GM12878 (cell line): Measurements from ENCODE around the gene ZNF507. TPM values are rescaled to one million over a fixed set of nuclear protein-coding genes. Genes with fewer than 3 reads are reported as not detected.

Source experiments
- ATAC-seq: fragments of 200-7000 bp; cut with Tn5 transposase; 3 replicates; pipeline ENCODE4 v1.9.1; 2020; ENCODE audit warnings: mild to moderate bottlenecking, moderate library complexity
- BruUV-seq: library from RNA; stranded (reverse); fragments of 400-500 nt; replicated peaks from 2 replicates; lab custom pipeline; 2021; lab: Mats Ljungman, UMichigan
- CTCF ChIA-PET: fragments of 300-600 bp; sonication (Branson Sonifier 250); formaldehyde crosslinking; extraction: SDS; loops from one replicate; lab custom pipeline; 2021; ENCODE audit warnings: inconsistent platforms; lab: Yijun Ruan, JAX
- POLR2A ChIA-PET: fragments of 350-600 bp; formaldehyde crosslinking; extraction: SDS; loops from one replicate; lab custom pipeline; 2021; ENCODE audit warnings: inconsistent platforms; lab: Charles Lee
- RAD21 ChIA-PET: fragments of 300-600 bp; sonication (Branson Sonifier 250); formaldehyde crosslinking; loops from one replicate; lab custom pipeline; 2023; ENCODE audit warnings: antibody characterized with exemption; ENCODE audit not compliant: unreplicated experiment; lab: Charles Lee
- SMC1A ChIA-PET: fragments of 300-600 bp; sonication (Branson Sonifier 250); formaldehyde crosslinking; loops from one replicate; lab custom pipeline; 2023; ENCODE audit not compliant: unreplicated experiment, uncharacterized antibody; lab: Charles Lee
- DNase-seq: peaks from one replicate; pipeline ENCODE4 v3.0.0-alpha.2; 2011; ENCODE audit warnings: low read depth, low spot score
- FAIRE-seq: peaks from 3 replicates; lab custom pipeline; 2011; peaks lifted over from hg19 to GRCh38; lab: Jason Lieb, UNC
- H2AFZ ChIP-seq: 2 replicates; pipeline ENCODE4 v1.6.0; 2011; ENCODE audit warnings: low read depth, low read length, control low read depth; ENCODE audit not compliant: control insufficient read depth
- H3K27ac ChIP-seq: 2 replicates; pipeline ENCODE4 v1.5.1; 2011; ENCODE audit warnings: control low read depth; ENCODE audit not compliant: control insufficient read depth, insufficient read depth
- H3K27me3 ChIP-seq, 2 experiments: replicated peaks in 1 of 2; 2 replicates each; pipeline versions ENCODE4 v1.6.0 to v1.6.1; 2011; ENCODE audit warnings: low read length in 1 of 2; ENCODE audit not compliant: control insufficient read depth in 2 of 2, insufficient read depth in 2 of 2
- H3K36me3 ChIP-seq, 2 experiments: 2 replicates each; pipeline ENCODE4 v1.5.1; 2011; ENCODE audit warnings: low read length in 1 of 2; ENCODE audit not compliant: control insufficient read depth in 2 of 2, insufficient read depth in 2 of 2
- H3K4me1 ChIP-seq: 2 replicates; pipeline ENCODE4 v1.6.1; 2011; ENCODE audit warnings: mild to moderate bottlenecking, low read length, moderate library complexity, mixed read lengths; ENCODE audit not compliant: control insufficient read depth, insufficient read depth
- H3K4me2 ChIP-seq: 2 replicates; pipeline ENCODE4 v1.6.0; 2011; ENCODE audit warnings: control low read depth; ENCODE audit not compliant: control insufficient read depth, insufficient read depth
- H3K4me3 ChIP-seq: fragments of 200-600 bp; sonication (generic); 2 replicates; pipeline ENCODE4 v1.5.1; 2016
- H3K79me2 ChIP-seq: 2 replicates; pipeline ENCODE4 v1.6.0; 2011; ENCODE audit warnings: low read length; ENCODE audit not compliant: control insufficient read depth, insufficient read depth
- H3K9ac ChIP-seq: 2 replicates; pipeline ENCODE4 v1.8.0; 2011; ENCODE audit warnings: low read length, control low read depth, mixed read lengths; ENCODE audit not compliant: control insufficient read depth, insufficient read depth
- H3K9me3 ChIP-seq: replicated peaks from 3 replicates; pipeline ENCODE4 v1.5.1; 2011; ENCODE audit warnings: mild to moderate bottlenecking, low read length; ENCODE audit not compliant: control insufficient read depth, insufficient read depth
- H4K20me1 ChIP-seq: 2 replicates; pipeline ENCODE4 v1.6.0; 2011; ENCODE audit not compliant: control insufficient read depth, insufficient read depth
- CBX5 ChIP-seq: sonication (generic); IDR thresholded peaks from 2 replicates; pipeline ENCODE4 v1.6.1; 2016; ENCODE audit warnings: low read depth, moderate library complexity, mild to moderate bottlenecking, inconsistent platforms
- CREM ChIP-seq: IDR thresholded peaks from 2 replicates; pipeline ENCODE4 v1.6.1; 2014; ENCODE audit warnings: antibody characterized with exemption, low read depth
- NFIC ChIP-seq: IDR thresholded peaks from 2 replicates; pipeline ENCODE4 v1.6.1; 2012; ENCODE audit warnings: low read depth, mild to moderate bottlenecking, inconsistent platforms, low read length, moderate library complexity
- WGBS: methylation state at CpG from one replicate; pipeline ENCODE4 v1.1.6; 2016; ENCODE audit warnings: low lambda C conversion rate; ENCODE audit not compliant: insufficient replicate concordance, insufficient coverage; ENCODE audit errors: missing lambda C conversion rate; 5-methylcytosine and 5-hydroxymethylcytosine counted together
- in situ Hi-C: fragments of 300-500 bp; cut with MboI; formaldehyde crosslinking; loops from 9 replicates; pipeline ENCODE4 v1.14.3; 2018; ENCODE audit warnings: mixed read lengths
- intact Hi-C: fragments of 100-400 bp; cut with micrococcal nuclease; formaldehyde crosslinking; loops from one replicate; pipeline ENCODE4 v1.14.2; 2022; ENCODE audit not compliant: unreplicated experiment
- polyA plus RNA-seq, 11 experiments: library from polyadenylated mRNA; depleted of rRNA in 4 of 11; unstranded in 6 of 11; stranded (reverse) in 5 of 11; fragments of >200 nt; fragmentation: Nextera tagmentation in 4 of 11; fragmentation: Illumina TruSeq in 1 of 11; extraction: Ambion mirVana in 4 of 11; extraction: Trizol in 1 of 11; gene quantifications; 1 replicate in 1 of 11; 2 replicates in 10 of 11; pipeline versions ENCODE4 v1.2.1 to v1.2.3, GENCODE V29; 2011 to 2016; ENCODE audit warnings: inconsistent platforms in 2 of 11, missing spikeins in 2 of 11, low read depth in 1 of 11
- total RNA-seq, 4 experiments: library from RNA; depleted of rRNA in 3 of 4; stranded (reverse); fragments of >200 nt in 3 of 4; fragmentation: Illumina TruSeq in 1 of 4; extraction: Trizol in 1 of 4; gene quantifications; 2 replicates each; pipeline versions ENCODE4 v1.2.1 to v1.2.3, GENCODE V29; 2013 to 2021
- TF ChIP-seq, protein P1 (sequence below): fragments of 450-650 bp; formaldehyde crosslinking; IDR thresholded peaks from 2 replicates; pipeline ENCODE4 v1.4.0; 2020; ENCODE audit warnings: mild to moderate bottlenecking, moderate library complexity
- TF ChIP-seq, protein P2 (sequence below): fragments of 450-650 bp; formaldehyde crosslinking; IDR thresholded peaks from 2 replicates; pipeline ENCODE4 v1.5.0; 2022; ENCODE audit warnings: mild to moderate bottlenecking, missing genetic modification characterization

ZNF507 gene
- total and polyA plus RNA-seq, 10 of the 15 experiments (the other 5 are each of a cell fraction or from before 2014, with no cell fraction given), result 2.3 to 18.4 (median 10.1) TPM

DNA sequence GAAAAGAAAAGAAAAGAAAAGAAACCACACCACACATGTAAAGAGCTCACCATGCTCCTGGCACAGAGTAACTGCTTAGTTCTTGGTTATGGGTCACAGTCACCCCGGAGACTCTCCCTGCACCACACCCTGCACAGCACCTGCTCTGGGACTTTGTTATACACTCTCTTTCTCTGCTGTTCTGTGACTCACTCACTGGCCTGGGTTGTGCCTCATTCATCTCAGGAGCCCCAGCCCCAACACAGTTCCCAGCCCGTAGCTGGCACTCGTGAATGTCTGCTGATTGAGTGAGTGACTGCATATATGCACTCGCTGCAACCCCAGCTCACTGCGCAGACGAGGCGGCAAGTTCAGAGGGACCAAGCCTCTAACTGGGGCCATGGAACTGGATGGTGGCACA is 22.9 kb upstream of the ZNF507 start:
- POLR2A ChIA-PET, result no interaction called here
- Histone ChIP-seq H3K27ac (no peak overlapping the region), H3K36me3 (no peaks in the 10 kb centered on the region), H3K9ac (no peak overlapping the region), H3K27me3 (no peaks in the 10 kb centered on the region), H4K20me1 (no peaks in the 10 kb centered on the region), H3K79me2 (no peaks in the 10 kb centered on the region), H3K4me1 (no peaks in the 10 kb centered on the region), H3K9me3 (no peaks in the 10 kb centered on the region), H3K4me3 (no peak overlapping the region), H3K4me2 (no peak overlapping the region), H2AFZ (no peak overlapping the region)
- ATAC-seq, result no peak
- SMC1A ChIA-PET, result interaction anchor here (1.3 to 1.5 kb wide), 2 partner anchors 15 to 197 kb away, joined by 3 read pairs; no protein-coding TSS in a partner anchor
- RAD21 ChIA-PET, result no interaction called here
- no TSS peak for BruUV-seq
- no peak for DNase-seq
- intact Hi-C loops (no loop called here), in situ Hi-C loops (no loop called here)
- TF ChIP-seq CREM, result no peak
- TF ChIP-seq CBX5, result no peak
- TF ChIP-seq, protein P1, sequence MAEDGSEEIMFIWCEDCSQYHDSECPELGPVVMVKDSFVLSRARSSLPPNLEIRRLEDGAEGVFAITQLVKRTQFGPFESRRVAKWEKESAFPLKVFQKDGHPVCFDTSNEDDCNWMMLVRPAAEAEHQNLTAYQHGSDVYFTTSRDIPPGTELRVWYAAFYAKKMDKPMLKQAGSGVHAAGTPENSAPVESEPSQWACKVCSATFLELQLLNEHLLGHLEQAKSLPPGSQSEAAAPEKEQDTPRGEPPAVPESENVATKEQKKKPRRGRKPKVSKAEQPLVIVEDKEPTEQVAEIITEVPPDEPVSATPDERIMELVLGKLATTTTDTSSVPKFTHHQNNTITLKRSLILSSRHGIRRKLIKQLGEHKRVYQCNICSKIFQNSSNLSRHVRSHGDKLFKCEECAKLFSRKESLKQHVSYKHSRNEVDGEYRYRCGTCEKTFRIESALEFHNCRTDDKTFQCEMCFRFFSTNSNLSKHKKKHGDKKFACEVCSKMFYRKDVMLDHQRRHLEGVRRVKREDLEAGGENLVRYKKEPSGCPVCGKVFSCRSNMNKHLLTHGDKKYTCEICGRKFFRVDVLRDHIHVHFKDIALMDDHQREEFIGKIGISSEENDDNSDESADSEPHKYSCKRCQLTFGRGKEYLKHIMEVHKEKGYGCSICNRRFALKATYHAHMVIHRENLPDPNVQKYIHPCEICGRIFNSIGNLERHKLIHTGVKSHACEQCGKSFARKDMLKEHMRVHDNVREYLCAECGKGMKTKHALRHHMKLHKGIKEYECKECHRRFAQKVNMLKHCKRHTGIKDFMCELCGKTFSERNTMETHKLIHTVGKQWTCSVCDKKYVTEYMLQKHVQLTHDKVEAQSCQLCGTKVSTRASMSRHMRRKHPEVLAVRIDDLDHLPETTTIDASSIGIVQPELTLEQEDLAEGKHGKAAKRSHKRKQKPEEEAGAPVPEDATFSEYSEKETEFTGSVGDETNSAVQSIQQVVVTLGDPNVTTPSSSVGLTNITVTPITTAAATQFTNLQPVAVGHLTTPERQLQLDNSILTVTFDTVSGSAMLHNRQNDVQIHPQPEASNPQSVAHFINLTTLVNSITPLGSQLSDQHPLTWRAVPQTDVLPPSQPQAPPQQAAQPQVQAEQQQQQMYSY (CRISPR knock-in tag), result no peak
- TF ChIP-seq, protein P2, sequence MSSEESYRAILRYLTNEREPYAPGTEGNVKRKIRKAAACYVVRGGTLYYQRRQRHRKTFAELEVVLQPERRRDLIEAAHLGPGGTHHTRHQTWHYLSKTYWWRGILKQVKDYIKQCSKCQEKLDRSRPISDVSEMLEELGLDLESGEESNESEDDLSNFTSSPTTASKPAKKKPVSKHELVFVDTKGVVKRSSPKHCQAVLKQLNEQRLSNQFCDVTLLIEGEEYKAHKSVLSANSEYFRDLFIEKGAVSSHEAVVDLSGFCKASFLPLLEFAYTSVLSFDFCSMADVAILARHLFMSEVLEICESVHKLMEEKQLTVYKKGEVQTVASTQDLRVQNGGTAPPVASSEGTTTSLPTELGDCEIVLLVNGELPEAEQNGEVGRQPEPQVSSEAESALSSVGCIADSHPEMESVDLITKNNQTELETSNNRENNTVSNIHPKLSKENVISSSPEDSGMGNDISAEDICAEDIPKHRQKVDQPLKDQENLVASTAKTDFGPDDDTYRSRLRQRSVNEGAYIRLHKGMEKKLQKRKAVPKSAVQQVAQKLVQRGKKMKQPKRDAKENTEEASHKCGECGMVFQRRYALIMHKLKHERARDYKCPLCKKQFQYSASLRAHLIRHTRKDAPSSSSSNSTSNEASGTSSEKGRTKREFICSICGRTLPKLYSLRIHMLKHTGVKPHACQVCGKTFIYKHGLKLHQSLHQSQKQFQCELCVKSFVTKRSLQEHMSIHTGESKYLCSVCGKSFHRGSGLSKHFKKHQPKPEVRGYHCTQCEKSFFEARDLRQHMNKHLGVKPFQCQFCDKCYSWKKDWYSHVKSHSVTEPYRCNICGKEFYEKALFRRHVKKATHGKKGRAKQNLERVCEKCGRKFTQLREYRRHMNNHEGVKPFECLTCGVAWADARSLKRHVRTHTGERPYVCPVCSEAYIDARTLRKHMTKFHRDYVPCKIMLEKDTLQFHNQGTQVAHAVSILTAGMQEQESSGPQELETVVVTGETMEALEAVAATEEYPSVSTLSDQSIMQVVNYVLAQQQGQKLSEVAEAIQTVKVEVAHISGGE (CRISPR knock-in tag), result no peak
- no peak for TF ChIP-seq NFIC
- FAIRE-seq, result no peak
- WGBS, result 84% methylated on average over 7 of the region's 7 CpGs
- CTCF ChIA-PET, result no interaction called here
